GM23248 (cell line): ENCODE results near the gene GABRG1. TPM values are rescaled to one million over a fixed set of nuclear protein-coding genes. Genes with fewer than 3 reads are reported as not detected.

Source experiments
- DNase-seq: peaks from one replicate; pipeline ENCODE4 v3.0.0-alpha.2; 2015
- H2AFZ ChIP-seq: fragments of 200-600 bp; sonication (generic); 2 replicates; pipeline ENCODE4 v1.6.1; 2016; ENCODE audit warnings: antibody characterized with exemption
- H3F3A ChIP-seq: fragments of 200-600 bp; sonication (generic); 2 replicates; pipeline ENCODE4 v1.6.1; 2016; ENCODE audit warnings: mild to moderate bottlenecking, antibody characterized with exemption, mixed run types; ENCODE audit not compliant: insufficient read depth
- H3K27ac ChIP-seq: fragments of 200-600 bp; sonication (generic); 2 replicates; pipeline ENCODE4 v1.5.1; 2016; ENCODE audit warnings: mild to moderate bottlenecking
- H3K27me3 ChIP-seq: fragments of 200-600 bp; sonication (generic); replicated peaks from 2 replicates; pipeline ENCODE4 v1.6.1; 2016; ENCODE audit warnings: mild to moderate bottlenecking; ENCODE audit not compliant: insufficient read depth
- H3K36me3 ChIP-seq: fragments of 200-600 bp; sonication (generic); 2 replicates; pipeline ENCODE4 v1.6.1; 2016; ENCODE audit warnings: low read depth, mild to moderate bottlenecking
- H3K4me1 ChIP-seq: fragments of 200-600 bp; sonication (generic); 2 replicates; pipeline ENCODE4 v1.6.1; 2016; ENCODE audit warnings: mild to moderate bottlenecking; ENCODE audit not compliant: insufficient read depth
- H3K4me2 ChIP-seq: fragments of 200-600 bp; sonication (generic); one replicate; pipeline ENCODE4 v1.6.1; 2016; ENCODE audit warnings: mild to moderate bottlenecking; ENCODE audit not compliant: unreplicated experiment
- H3K4me3 ChIP-seq: fragments of 200-600 bp; sonication (generic); 2 replicates; pipeline ENCODE4 v1.5.1; 2016; ENCODE audit warnings: mild to moderate bottlenecking
- H3K79me2 ChIP-seq: fragments of 200-600 bp; sonication (generic); 2 replicates; pipeline ENCODE4 v1.6.1; 2016; ENCODE audit warnings: mild to moderate bottlenecking; ENCODE audit not compliant: insufficient read depth
- H3K9ac ChIP-seq: fragments of 200-600 bp; sonication (generic); 2 replicates; pipeline ENCODE4 v1.6.1; 2016; ENCODE audit warnings: mild to moderate bottlenecking
- H3K9me2 ChIP-seq: fragments of 200-600 bp; sonication (generic); 2 replicates; pipeline ENCODE4 v1.6.1; 2016; ENCODE audit warnings: mixed run types, mild to moderate bottlenecking, moderate library complexity; ENCODE audit not compliant: insufficient read depth
- H3K9me3 ChIP-seq: fragments of 200-600 bp; sonication (generic); one replicate; pipeline ENCODE4 v1.6.1; 2017; ENCODE audit warnings: low read depth
- H4K20me1 ChIP-seq: fragments of 200-600 bp; sonication (generic); 2 replicates; pipeline ENCODE4 v1.6.0; 2016; ENCODE audit not compliant: insufficient read depth
- EZH2 ChIP-seq: fragments of 200-600 bp; sonication (generic); IDR thresholded peaks from 2 replicates; pipeline ENCODE4 v1.6.1; 2018; ENCODE audit warnings: antibody characterized with exemption, mild to moderate bottlenecking; ENCODE audit not compliant: insufficient read depth, poor library complexity, severe bottlenecking
- EZH2phosphoT487 ChIP-seq: fragments of 200-600 bp; sonication (generic); IDR thresholded peaks from 2 replicates; pipeline ENCODE4 v1.6.1; 2018; ENCODE audit warnings: antibody characterized with exemption, moderate library complexity, mild to moderate bottlenecking, low read depth; ENCODE audit not compliant: insufficient read depth
- WGBS, 2 experiments: methylation state at CpG; one replicate each; pipeline ENCODE4 v1.1.6; 2015 to 2017; ENCODE audit warnings: low lambda C conversion rate in 2 of 2, low coverage in 1 of 2; ENCODE audit errors: missing lambda C conversion rate in 2 of 2; 5-methylcytosine and 5-hydroxymethylcytosine counted together
- in situ Hi-C: fragments of 300-500 bp; cut with MboI; formaldehyde crosslinking; loops from 2 replicates; pipeline ENCODE4 v1.15.0; 2020
- polyA plus RNA-seq: library from polyadenylated mRNA; unstranded; fragments of >200 nt; fragmentation: Nextera tagmentation; extraction: Ambion mirVana; gene quantifications from 2 replicates; pipeline ENCODE4 v1.2.1, GENCODE V29; 2016
- total RNA-seq: library from RNA; depleted of rRNA; stranded (reverse); fragments of >200 nt; shearing (Covaris generic); gene quantifications from 2 replicates; pipeline ENCODE4 v1.2.3, GENCODE V29; 2014

GABRG1 gene
- total and polyA plus RNA-seq, 2 experiments from 2014 or later, result not detected

DNA sequence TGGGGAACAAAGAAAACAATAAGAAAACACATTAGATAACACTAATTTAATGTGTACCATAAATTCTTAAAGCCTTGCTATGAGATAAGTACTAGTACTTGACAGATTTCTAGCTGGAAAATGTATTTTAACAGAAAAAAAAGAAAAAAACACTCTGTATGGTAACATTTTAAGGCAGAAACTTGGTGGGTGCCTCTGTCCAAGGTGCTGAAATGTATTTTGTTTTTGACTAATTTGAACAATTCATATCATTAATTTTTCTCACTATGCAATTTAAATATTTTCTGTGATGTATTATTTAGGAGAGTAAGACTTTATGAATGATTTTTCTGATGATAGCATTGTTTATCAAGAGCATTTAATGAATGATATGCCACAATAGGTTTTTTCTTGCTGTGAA lies 107.5 kb downstream of the GABRG1 start:
- DNase-seq, result no peak
- H3K79me2 ChIP-seq, result no peaks in the 10 kb centered on the region
- no peak overlapping the region for H2AFZ ChIP-seq
- no peak overlapping the region for H3K4me2 ChIP-seq
- in situ Hi-C loops, result no loop called here
- H4K20me1 ChIP-seq, result no peaks in the 10 kb centered on the region
- no peaks in the 10 kb centered on the region for H3K4me1 ChIP-seq
- H3K27me3 ChIP-seq, result no peaks in the 10 kb centered on the region
- no peaks in the 10 kb centered on the region for H3F3A ChIP-seq
- H3K36me3 ChIP-seq, result no peaks in the 10 kb centered on the region
- no peak overlapping the region for H3K27ac ChIP-seq
- no peak overlapping the region for H3K9ac ChIP-seq
- H3K9me2 ChIP-seq, result no peaks in the 10 kb centered on the region
- no peak overlapping the region for H3K4me3 ChIP-seq
- TF ChIP-seq EZH2phosphoT487 (no peak), EZH2 (no peak)
- H3K9me3 ChIP-seq, result no peaks in the 10 kb centered on the region

GRCh38 chr4:45992728-45993127 lies 131.1 kb downstream of the GABRG1 start:
- Histone ChIP-seq H2AFZ (no peak overlapping the region), H3K9ac (no peak overlapping the region), H3K9me3 (no peaks in the 10 kb centered on the region), H3F3A (no peaks in the 10 kb centered on the region), H3K27me3 (no peaks in the 10 kb centered on the region), H3K4me3 (no peak overlapping the region), H3K9me2 (no peaks in the 10 kb centered on the region), H3K27ac (no peak overlapping the region), H3K4me2 (no peak overlapping the region), H4K20me1 (no peaks in the 10 kb centered on the region), H3K4me1 (no peaks in the 10 kb centered on the region), H3K36me3 (no peaks in the 10 kb centered on the region), H3K79me2 (no peaks in the 10 kb centered on the region)
- DNase-seq, result no peak
- no peak for TF ChIP-seq EZH2
- in situ Hi-C loops, result no loop called here

- TF ChIP-seq EZH2 (no peak), EZH2phosphoT487 (no peak)
- Histone ChIP-seq H3F3A (no peaks in the 10 kb centered on the region), H2AFZ (no peak overlapping the region), H3K4me3 (no peak overlapping the region), H3K4me1 (no peaks in the 10 kb centered on the region), H4K20me1 (no peaks in the 10 kb centered on the region), H3K9me3 (no peaks in the 10 kb centered on the region), H3K9ac (no peak overlapping the region), H3K9me2 (no peaks in the 10 kb centered on the region), H3K27me3 (no peaks in the 10 kb centered on the region), H3K4me2 (no peak overlapping the region), H3K79me2 (no peaks in the 10 kb centered on the region), H3K27ac (no peak overlapping the region), H3K36me3 (no peaks in the 10 kb centered on the region)
- 5 to 15% methylated on average over 1 of the region's 1 CpG for WGBS, 2 experiments
- no peak for DNase-seq
- in situ Hi-C loops, result no loop called here
Measured at GRCh38 chr4:45989775-45990174, 134.1 kb downstream of the GABRG1 start.

- no peaks in the 10 kb centered on the region for H4K20me1 ChIP-seq
- no peak for DNase-seq
- H2AFZ ChIP-seq, result no peak overlapping the region
- no peaks in the 10 kb centered on the region for H3K9me2 ChIP-seq
- no peak overlapping the region for H3K4me2 ChIP-seq
- H3F3A ChIP-seq, result no peaks in the 10 kb centered on the region
- TF ChIP-seq EZH2 (no peak), EZH2phosphoT487 (no peak)
- no peaks in the 10 kb centered on the region for H3K4me1 ChIP-seq
- no peak overlapping the region for H3K9ac ChIP-seq
- 10 to 26% methylated on average over 1 of the region's 1 CpG for WGBS, 2 experiments
- no peaks in the 10 kb centered on the region for H3K36me3 ChIP-seq
- H3K27ac ChIP-seq, result no peak overlapping the region
- H3K9me3 ChIP-seq, result no peaks in the 10 kb centered on the region
- in situ Hi-C loops, result no loop called here
- no peaks in the 10 kb centered on the region for H3K79me2 ChIP-seq
- H3K27me3 ChIP-seq, result no peaks in the 10 kb centered on the region
- no peak overlapping the region for H3K4me3 ChIP-seq
Measured at GRCh38 chr4:45987858-45988257, 136.0 kb downstream of the GABRG1 start.
